H1 (cell line): ENCODE results near the gene GALNT2. TPM values are rescaled to one million over a fixed set of nuclear protein-coding genes. Genes with fewer than 3 reads are reported as not detected.

Experiments
- CTCF ChIA-PET: fragments of 300-600 bp; sonication (Branson Sonifier 250); formaldehyde crosslinking; loops from one replicate; lab custom pipeline; 2021; ENCODE audit not compliant: partially characterized antibody; lab: Charles Lee
- POLR2A ChIA-PET: fragments of 300-600 bp; sonication (Branson Sonifier 250); formaldehyde crosslinking; loops from one replicate; lab custom pipeline; 2021; ENCODE audit warnings: inconsistent platforms; ENCODE audit not compliant: partially characterized antibody; lab: Charles Lee
- DNase-seq, 2 experiments: peaks; one replicate each; pipeline versions ENCODE4 v3.0.0 to v3.0.0-alpha.2; 2010 to 2022; ENCODE audit warnings: low spot score in 2 of 2, low read depth in 1 of 2, mixed read lengths in 1 of 2
- FAIRE-seq: peaks from 2 replicates; lab custom pipeline; 2011; peaks lifted over from hg19 to GRCh38; lab: Jason Lieb, UNC
- H2AFZ ChIP-seq: 2 replicates; pipeline ENCODE4 v1.8.1; 2012; ENCODE audit warnings: low read length, inconsistent platforms
- H2AK5ac ChIP-seq: 2 replicates; pipeline ENCODE4 v1.6.1; 2013; ENCODE audit warnings: low read depth, low read length
- H2BK120ac ChIP-seq: replicated peaks from 2 replicates; pipeline ENCODE3; 2013; ENCODE audit warnings: low read depth, low read length, inconsistent platforms
- H2BK12ac ChIP-seq: 2 replicates; pipeline ENCODE4 v1.6.1; 2013; ENCODE audit warnings: low read depth, low read length
- H2BK15ac ChIP-seq: 2 replicates; pipeline ENCODE4 v1.6.1; 2013; ENCODE audit warnings: low read length
- H2BK20ac ChIP-seq: 2 replicates; pipeline ENCODE4 v1.6.1; 2013; ENCODE audit warnings: low read length
- H2BK5ac ChIP-seq: 2 replicates; pipeline ENCODE4 v1.6.1; 2013; ENCODE audit warnings: low read depth, low read length
- H3K14ac ChIP-seq: 2 replicates; pipeline ENCODE4 v1.6.1; 2013; ENCODE audit warnings: inconsistent platforms; ENCODE audit not compliant: insufficient read length
- H3K18ac ChIP-seq: 2 replicates; pipeline ENCODE4 v1.6.1; 2013; ENCODE audit warnings: low read length; ENCODE audit errors: extremely low read depth
- H3K23ac ChIP-seq: 2 replicates; pipeline ENCODE4 v1.6.1; 2013; ENCODE audit warnings: inconsistent platforms; ENCODE audit not compliant: insufficient read length
- H3K23me2 ChIP-seq: 2 replicates; pipeline ENCODE4 v1.6.1; 2013; ENCODE audit warnings: low read depth, low read length
- H3K27ac ChIP-seq: 2 replicates; pipeline ENCODE4 v1.6.1; 2011; ENCODE audit warnings: low read depth, low read length, inconsistent platforms
- H3K27me3 ChIP-seq, 4 experiments: replicated peaks in 1 of 4; 1 replicate in 1 of 4; 2 replicates in 3 of 4; pipeline versions ENCODE4 v1.6.1 to v1.8.1; 2011 to 2013; ENCODE audit warnings: low read length in 3 of 4, mild to moderate bottlenecking in 3 of 4, inconsistent platforms in 2 of 4, mixed read lengths in 2 of 4, moderate library complexity in 1 of 4; ENCODE audit not compliant: control insufficient read depth in 3 of 4, insufficient read depth in 3 of 4; ENCODE audit errors: extremely low read depth in 1 of 4
- H3K36me3 ChIP-seq, 4 experiments: 2 replicates each; pipeline versions ENCODE4 v1.6.1 to v1.8.1; 2011 to 2013; ENCODE audit warnings: mild to moderate bottlenecking in 4 of 4, low read length in 3 of 4, moderate library complexity in 2 of 4, control low read depth in 1 of 4, inconsistent platforms in 1 of 4; ENCODE audit not compliant: insufficient read depth in 4 of 4, control insufficient read depth in 2 of 4
- H3K4ac ChIP-seq: replicated peaks from 2 replicates; pipeline ENCODE3; 2013; ENCODE audit warnings: low read length, low read depth, mixed read lengths, inconsistent platforms; ENCODE audit not compliant: insufficient read length
- H3K4me1 ChIP-seq, 4 experiments: replicated peaks in 1 of 4; 1 replicate in 1 of 4; 2 replicates in 3 of 4; pipeline versions ENCODE4 v1.6.1 to v1.8.1; 2011 to 2013; ENCODE audit warnings: low read length in 3 of 4, inconsistent platforms in 2 of 4, mixed read lengths in 1 of 4; ENCODE audit not compliant: insufficient read depth in 4 of 4, control insufficient read depth in 3 of 4
- H3K4me2 ChIP-seq, 2 experiments: 2 replicates each; pipeline versions ENCODE4 v1.6.1 to v1.8.1; 2011 to 2013; ENCODE audit warnings: low read depth in 2 of 2, low read length in 2 of 2, control low read depth in 1 of 2, inconsistent platforms in 1 of 2, mild to moderate bottlenecking in 1 of 2; ENCODE audit not compliant: insufficient read depth in 1 of 2
- H3K4me3 ChIP-seq, 4 experiments: fragments of 200-600, 300-600 bp in 1 of 4; sonication (generic), shearing (Covaris generic), sonication (Bioruptor Twin) in 1 of 4; 2 replicates each; pipeline versions ENCODE4 v1.5.1 to v1.8.1; 2011 to 2016; ENCODE audit warnings: low read length in 4 of 4, low read depth in 3 of 4, control low read depth in 2 of 4, inconsistent platforms in 2 of 4, mild to moderate bottlenecking in 2 of 4, mixed read lengths in 1 of 4, moderate library complexity in 1 of 4; ENCODE audit not compliant: insufficient read depth in 2 of 4; ENCODE audit errors: extremely low read depth in 1 of 4
- H3K56ac ChIP-seq: replicated peaks from 2 replicates; pipeline ENCODE3; 2013; ENCODE audit warnings: low read depth, mild to moderate bottlenecking, mixed read lengths, low read length, inconsistent platforms; ENCODE audit not compliant: insufficient read length
- H3K79me1 ChIP-seq: 2 replicates; pipeline ENCODE4 v1.6.1; 2013; ENCODE audit warnings: low read depth, low read length, control low read depth
- H3K79me2 ChIP-seq, 2 experiments: 2 replicates each; pipeline versions ENCODE4 v1.6.1 to v1.8.1; 2012 to 2013; ENCODE audit warnings: low read length in 2 of 2, mild to moderate bottlenecking in 2 of 2, inconsistent platforms in 1 of 2; ENCODE audit not compliant: insufficient read depth in 2 of 2, control insufficient read depth in 1 of 2
- H3K9ac ChIP-seq, 4 experiments: replicated peaks in 1 of 4; 1 replicate in 1 of 4; 2 replicates in 3 of 4; pipeline versions ENCODE4 v1.6.1 to v1.8.1; 2011 to 2013; ENCODE audit warnings: low read depth in 3 of 4, low read length in 3 of 4, control low read depth in 2 of 4, mild to moderate bottlenecking in 2 of 4, moderate library complexity in 2 of 4, inconsistent platforms in 1 of 4; ENCODE audit errors: extremely low read depth in 1 of 4
- H3K9me3 ChIP-seq, 2 experiments: 2 replicates each; pipeline versions ENCODE4 v1.6.1 to v1.8.1; 2012 to 2013; ENCODE audit warnings: mild to moderate bottlenecking in 2 of 2, moderate library complexity in 2 of 2, control low read depth in 1 of 2, inconsistent platforms in 1 of 2, low read depth in 1 of 2, low read length in 1 of 2, mixed read lengths in 1 of 2; ENCODE audit not compliant: insufficient read depth in 2 of 2
- H4K20me1 ChIP-seq, 2 experiments: replicated peaks in 1 of 2; 2 replicates each; pipeline versions ENCODE3 to v1.8.1; 2011 to 2013; ENCODE audit warnings: inconsistent platforms in 2 of 2, low read length in 2 of 2, mild to moderate bottlenecking in 1 of 2; ENCODE audit not compliant: insufficient read depth in 2 of 2, control insufficient read depth in 1 of 2
- H4K5ac ChIP-seq: 2 replicates; pipeline ENCODE4 v1.6.1; 2013; ENCODE audit warnings: low read length, low read depth, mixed read lengths, inconsistent platforms; ENCODE audit not compliant: insufficient read length
- H4K8ac ChIP-seq: 2 replicates; pipeline ENCODE4 v1.8.0; 2013; ENCODE audit warnings: mild to moderate bottlenecking, moderate library complexity, low read length, inconsistent platforms; ENCODE audit not compliant: insufficient read depth; ENCODE audit errors: extremely low read depth
- H4K91ac ChIP-seq: replicated peaks from 2 replicates; pipeline ENCODE3; 2013; ENCODE audit warnings: low read length, mixed read lengths, inconsistent platforms; ENCODE audit not compliant: insufficient read length
- ATF3 ChIP-seq: IDR thresholded peaks from 2 replicates; pipeline ENCODE4 v1.6.1; 2011; ENCODE audit warnings: low read depth, mild to moderate bottlenecking, low read length; ENCODE audit not compliant: insufficient read depth
- CHD2 ChIP-seq: IDR thresholded peaks from 2 replicates; pipeline ENCODE4 v1.6.1; 2012; ENCODE audit warnings: low read length, improper control_type of control experiment
- GTF2F1 ChIP-seq: IDR thresholded peaks from 2 replicates; pipeline ENCODE4 v1.6.1; 2012; ENCODE audit warnings: low read depth, low read length, improper control_type of control experiment, borderline replicate concordance
- KDM1A ChIP-seq: fragments of 200-600, 300-600 bp; sonication (generic); IDR thresholded peaks from 2 replicates; pipeline ENCODE4 v1.7.1; 2016; ENCODE audit warnings: mild to moderate bottlenecking, low read length, borderline replicate concordance
- PHF8 ChIP-seq: fragments of 200-600 bp; sonication (generic); conservative IDR thresholded peaks from 2 replicates; pipeline ENCODE4 v1.7.1; 2012; ENCODE audit warnings: low read depth, mild to moderate bottlenecking, inconsistent platforms, low read length, moderate library complexity
- SIN3A ChIP-seq, 2 experiments: IDR thresholded peaks in 1 of 2; conservative IDR thresholded peaks in 1 of 2; 2 replicates each; pipeline ENCODE4 v1.6.1; 2011 to 2012; ENCODE audit warnings: low read length in 2 of 2, improper control_type of control experiment in 1 of 2, low read depth in 1 of 2, mild to moderate bottlenecking in 1 of 2
- SUZ12 ChIP-seq: fragments of 200-600 bp; sonication (generic); IDR thresholded peaks from 2 replicates; pipeline ENCODE4 v1.6.1; 2012; ENCODE audit warnings: mild to moderate bottlenecking, inconsistent platforms, low read length, moderate library complexity, mixed read lengths
- WGBS, 2 experiments: shearing (Covaris generic) in 1 of 2; methylation state at CpG; one replicate each; pipeline versions ENCODE4 v1.1.6 to v1.1.7; 2013 to 2015; ENCODE audit warnings: low lambda C conversion rate in 2 of 2, mixed read lengths in 2 of 2, inconsistent platforms in 1 of 2, low coverage in 1 of 2, missing lambda C conversion rate in 1 of 2; ENCODE audit not compliant: insufficient replicate concordance in 2 of 2, insufficient coverage in 1 of 2, insufficient read length in 1 of 2; ENCODE audit errors: extremely low coverage in 1 of 2, missing lambda C conversion rate in 1 of 2; 5-methylcytosine and 5-hydroxymethylcytosine counted together
- polyA plus RNA-seq, 7 experiments: library from polyadenylated mRNA; depleted of rRNA in 3 of 7; stranded (reverse) in 5 of 7; unstranded in 2 of 7; fragments of >200 nt in 5 of 7; fragments of 200-250 nt in 2 of 7; gene quantifications; 1 replicate in 5 of 7; 2 replicates in 1 of 7; 4 replicates in 1 of 7; pipeline versions ENCODE4 v1.2.1 to v1.2.3, GENCODE V29; 2011 to 2013; ENCODE audit warnings: missing spikeins in 2 of 7, mixed read lengths in 2 of 7
- total RNA-seq: library from RNA; stranded (reverse); fragmentation: NEBNext Ultra II Directional; extraction: Animal tissue kit (Norgen Biotek cat#: 25700); gene quantifications from 2 replicates; pipeline ENCODE4 v1.2.1, GENCODE V29; 2021
- TF ChIP-seq, protein P1 (sequence below): IDR thresholded peaks from 2 replicates; pipeline ENCODE4 v1.6.1; 2011; ENCODE audit warnings: low read length, improper control_type of control experiment

Gene GALNT2
- total and polyA plus RNA-seq, 2 of the 8 experiments (the other 6 are each of a cell fraction or from before 2014, with no cell fraction given), result 34.5 to 75.3 TPM

- Histone ChIP-seq H3K23ac (no peak overlapping the region), H3K79me2 (no peaks in the 10 kb centered on the region), H4K5ac (no peak overlapping the region), H4K20me1 (no peaks in the 10 kb centered on the region), H3K9ac (no peak overlapping the region), H3K14ac (no peak overlapping the region), H3K36me3 (no peaks in the 10 kb centered on the region), H3K56ac (no peak overlapping the region), H3K27me3 (peaks cover 0 to 6% (median 2%) of the 10 kb centered on the region in 4 experiments; a peak in 4 of 7 replicates), H3K27ac (no peak overlapping the region), H3K18ac (no peak overlapping the region), H2AFZ (no peak overlapping the region; the same call in 1 of the 2 replicates), H4K8ac (no peak overlapping the region), H2BK5ac (no peak overlapping the region), H3K4me1 (peaks cover 0 to 10% (median 6%) of the 10 kb centered on the region in 4 experiments; a peak in 6 of 7 replicates), H3K79me1 (no peaks in the 10 kb centered on the region), H2BK20ac (no peak overlapping the region), H2BK15ac (peak overlapping the region; percentile 92; the same call in 1 of the 2 replicates), H2BK120ac (no peak overlapping the region), H3K4me3 (no peak overlapping the region), H3K4me2 (no peak overlapping the region; a peak in 1 of 4 replicates), H3K4ac (no peak overlapping the region), H3K23me2 (peaks cover 7% of the 10 kb centered on the region; the same call in 1 of the 2 replicates), H2BK12ac (peak overlapping the region; percentile 52; the same call in 1 of the 2 replicates), H3K9me3 (no peaks in the 10 kb centered on the region), H2AK5ac (peak overlapping the region; percentile 86; the same call in 1 of the 2 replicates), H4K91ac (no peak overlapping the region)
- TF ChIP-seq PHF8 (no peak), KDM1A (no peak), GTF2F1 (no peak), CHD2 (no peak), SIN3A (conservative IDR thresholded peaks at IDR 0.05 in 1 of 2, IDR thresholded peaks at IDR 0.05 in 1 of 2; ENCODE audit: low read depth in 1 of 2, low read length in 2 of 2) (no peak), SUZ12 (no peak), ATF3 (no peak)
- TF ChIP-seq, protein P1, sequence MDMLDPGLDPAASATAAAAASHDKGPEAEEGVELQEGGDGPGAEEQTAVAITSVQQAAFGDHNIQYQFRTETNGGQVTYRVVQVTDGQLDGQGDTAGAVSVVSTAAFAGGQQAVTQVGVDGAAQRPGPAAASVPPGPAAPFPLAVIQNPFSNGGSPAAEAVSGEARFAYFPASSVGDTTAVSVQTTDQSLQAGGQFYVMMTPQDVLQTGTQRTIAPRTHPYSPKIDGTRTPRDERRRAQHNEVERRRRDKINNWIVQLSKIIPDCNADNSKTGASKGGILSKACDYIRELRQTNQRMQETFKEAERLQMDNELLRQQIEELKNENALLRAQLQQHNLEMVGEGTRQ, result no peak
- FAIRE-seq (no peak), DNase-seq (no peak)
- ChIA-PET POLR2A (no interaction called here), CTCF (interaction anchor here (0.6 to 1.2 kb wide), 4 partner anchors 9 to 547 kb away, joined by 3 to 6 read pairs (median 4); no protein-coding TSS in a partner anchor)
- 83% methylated on average over 7 of the region's 7 CpGs; no CpG with 5 or more reads in 1 of the 2 experiments for WGBS, 2 experiments
Observed at GRCh38 chr1:230293390-230293700, 226.3 kb downstream of the GALNT2 start.
